ENCODE results near the gene MYH6.
"Not testable (repeated sequence)": the region's sequence is repeated elsewhere in the genome, so short reads cannot be mapped to it uniquely, and the experiment has no call there.

MYH6 gene

GRCh38 chr14:23435543-23436326 lies 27.7 kb upstream of the MYH6 start, which contains the start of gene MYH7:
Gene MYH7, minus strand, starts transcription at chr14:23435660. Its CDS starts 1,928 bp downstream, at chr14:23433732.
- DNase-seq, result no peak

DNA sequence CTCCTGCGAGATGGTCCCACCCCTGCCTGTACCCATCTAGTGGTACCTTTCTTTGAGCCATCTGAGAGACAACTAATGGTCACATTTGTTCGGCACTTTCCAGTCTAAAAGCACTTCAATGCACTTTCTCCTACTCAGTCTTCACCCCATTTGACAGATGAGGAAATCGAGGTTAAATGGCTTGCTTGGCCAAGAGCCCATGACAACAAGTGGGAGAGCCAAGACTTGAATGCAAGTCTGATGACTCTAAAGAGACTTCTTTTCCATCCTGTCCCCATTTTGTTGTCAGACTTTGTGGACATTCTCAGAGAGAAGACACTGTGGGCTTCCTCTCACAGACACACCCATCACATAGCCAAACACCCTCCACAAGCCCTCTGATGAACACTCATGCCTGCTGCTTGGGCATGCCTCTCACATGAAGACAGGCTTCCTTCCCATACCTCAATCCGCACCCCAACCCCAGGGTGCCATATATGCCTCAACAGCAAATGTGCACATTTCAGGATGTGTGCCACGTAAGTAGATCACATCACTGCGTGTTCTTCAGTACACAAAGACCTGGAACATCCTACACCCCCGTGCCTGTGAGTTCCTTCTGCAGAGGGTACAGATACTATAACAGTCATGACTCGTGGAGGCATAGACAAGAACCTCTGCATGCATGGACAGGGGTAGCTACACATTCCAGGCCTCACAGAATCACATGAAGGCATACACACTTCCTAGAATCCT lies 26.6 kb upstream of the MYH6 start:
- no peak for DNase-seq

GRCh38 chr14:23433457-23433856 lies 25.4 kb upstream of the MYH6 start:
- no peak for DNase-seq

DNA sequence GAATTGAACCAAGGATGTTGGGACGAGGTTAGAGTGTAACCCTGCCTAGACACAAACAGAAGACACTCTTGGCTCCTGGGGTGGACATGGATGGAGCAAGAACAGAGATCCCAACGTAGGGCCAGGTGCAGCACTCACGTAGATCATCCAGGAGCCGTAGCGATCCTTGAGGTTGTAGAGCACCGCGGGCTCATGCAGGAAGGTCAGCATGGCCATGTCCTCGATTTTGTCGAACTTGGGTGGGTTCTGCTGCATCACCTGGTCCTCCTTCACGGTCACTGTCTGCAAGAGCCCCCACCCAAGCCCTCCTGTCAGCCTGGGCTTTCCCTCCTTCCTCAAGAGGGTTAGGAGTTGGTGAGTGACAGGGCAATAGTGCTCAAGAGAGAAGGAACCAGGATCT lies 24.9 kb upstream of the MYH6 start:
- no peak for DNase-seq

DNA sequence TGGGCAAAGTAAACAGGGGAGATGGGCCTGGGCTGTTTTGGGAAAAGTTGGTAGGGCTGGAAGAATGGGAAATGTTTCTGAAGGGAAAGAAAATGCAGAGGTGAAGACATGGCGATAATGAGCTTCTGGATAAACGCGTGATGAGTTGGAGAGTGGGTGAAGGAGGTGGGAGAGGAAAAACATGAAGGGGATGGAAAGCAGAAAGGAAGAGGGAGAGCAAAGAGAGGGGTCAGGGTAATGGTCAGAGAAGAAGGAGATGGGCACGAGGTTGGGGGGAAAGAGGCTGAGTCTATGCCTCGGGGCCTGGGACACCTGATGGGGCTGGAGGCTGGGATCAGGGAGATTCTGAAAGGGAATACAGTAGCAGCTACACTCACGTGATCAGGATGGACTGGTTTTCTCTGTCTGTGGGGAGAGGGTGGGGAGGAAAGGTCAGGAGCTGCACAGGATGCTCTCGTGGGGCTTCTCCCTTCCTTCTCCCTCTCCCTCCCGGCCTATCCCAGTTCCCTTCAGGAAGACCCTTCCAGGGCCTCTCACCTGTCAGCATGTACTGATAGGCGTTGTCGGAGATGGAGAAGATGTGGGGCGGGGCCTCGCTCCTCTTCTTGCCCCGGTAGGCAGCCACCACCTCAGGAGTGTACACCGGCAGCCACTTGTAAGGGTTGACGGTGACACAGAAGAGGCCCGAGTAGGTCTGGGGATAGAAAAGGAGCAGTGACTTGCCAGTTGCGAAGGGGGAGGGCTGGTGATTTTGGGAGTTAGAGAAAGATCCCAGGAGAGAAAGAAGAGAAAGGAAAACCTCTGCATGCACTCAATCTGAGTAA lies 24.2 kb upstream of the MYH6 start:
- DNase-seq, result no peak

DNA sequence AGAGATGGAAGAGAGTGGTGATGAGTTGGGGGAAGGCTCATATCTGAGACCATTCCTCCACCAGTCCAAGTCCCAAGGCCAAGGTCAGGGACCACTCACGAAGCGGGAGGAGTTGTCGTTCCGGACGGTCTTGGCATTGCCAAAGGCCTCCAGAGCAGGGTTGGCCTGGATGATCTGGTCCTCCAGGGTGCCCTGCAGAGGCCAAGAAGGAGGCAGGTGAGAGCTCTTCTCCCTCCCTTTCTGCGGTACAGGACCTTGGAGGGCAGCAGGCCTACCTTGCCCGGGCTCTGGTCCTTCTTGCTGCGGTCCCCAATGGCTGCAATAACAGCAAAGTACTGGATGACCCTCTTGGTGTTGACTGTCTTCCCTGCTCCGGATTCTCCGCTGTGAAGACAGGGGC lies 23.4 kb upstream of the MYH6 start:
- DNase-seq, result no peak

DNA sequence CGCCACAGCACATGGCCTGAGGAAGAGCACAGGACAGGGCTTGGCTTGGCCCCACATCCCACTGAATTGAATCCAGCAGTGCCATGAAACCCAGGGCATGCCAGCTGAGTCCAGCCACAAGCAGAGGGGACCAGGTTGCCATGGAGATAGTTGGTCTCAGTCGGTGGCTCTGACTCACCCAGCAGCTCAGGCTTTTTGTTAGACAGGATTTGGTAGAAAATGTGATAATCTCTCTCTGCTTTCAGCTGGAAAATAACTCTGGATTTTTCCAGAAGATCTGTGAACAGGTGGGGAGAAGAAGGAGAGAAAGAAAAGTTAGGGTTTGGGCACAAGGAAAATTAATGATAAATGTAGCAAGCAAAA lies 22.6 kb upstream of the MYH6 start:
- no peak for DNase-seq

DNA sequence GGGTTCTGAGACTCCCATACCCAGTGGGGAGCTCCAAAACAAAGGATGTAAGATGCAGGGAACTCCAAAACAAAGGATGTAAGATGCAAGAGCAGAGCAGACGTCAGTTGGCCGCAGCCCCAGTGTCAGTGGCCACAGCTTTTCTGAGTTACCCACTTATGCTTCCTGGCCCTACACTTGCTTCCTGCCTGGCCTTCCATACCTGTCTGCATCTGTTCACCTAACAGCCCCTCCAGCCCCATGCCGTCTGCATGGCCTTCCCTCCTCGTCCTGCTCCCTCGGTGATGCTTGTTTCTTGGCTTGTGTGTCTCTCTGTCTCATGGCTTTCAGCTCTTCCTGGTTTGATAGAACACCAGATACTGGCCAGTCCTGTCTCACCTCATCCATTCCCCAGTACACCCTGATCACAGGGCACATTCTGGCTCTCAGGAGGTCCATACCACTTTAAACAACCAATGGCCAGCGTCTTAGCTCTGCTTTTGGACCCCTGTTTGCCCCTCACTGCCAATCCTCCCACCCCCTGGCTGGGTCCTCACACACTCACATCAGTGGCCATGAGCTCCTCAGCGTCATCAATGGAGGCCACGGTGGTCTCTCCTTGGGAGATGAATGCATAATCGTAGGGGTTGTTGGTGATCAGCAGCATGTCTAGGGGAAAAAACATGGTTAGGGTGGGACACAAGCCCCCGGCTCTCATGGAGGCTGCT lies 22.1 kb upstream of the MYH6 start:
- no peak for DNase-seq

DNA sequence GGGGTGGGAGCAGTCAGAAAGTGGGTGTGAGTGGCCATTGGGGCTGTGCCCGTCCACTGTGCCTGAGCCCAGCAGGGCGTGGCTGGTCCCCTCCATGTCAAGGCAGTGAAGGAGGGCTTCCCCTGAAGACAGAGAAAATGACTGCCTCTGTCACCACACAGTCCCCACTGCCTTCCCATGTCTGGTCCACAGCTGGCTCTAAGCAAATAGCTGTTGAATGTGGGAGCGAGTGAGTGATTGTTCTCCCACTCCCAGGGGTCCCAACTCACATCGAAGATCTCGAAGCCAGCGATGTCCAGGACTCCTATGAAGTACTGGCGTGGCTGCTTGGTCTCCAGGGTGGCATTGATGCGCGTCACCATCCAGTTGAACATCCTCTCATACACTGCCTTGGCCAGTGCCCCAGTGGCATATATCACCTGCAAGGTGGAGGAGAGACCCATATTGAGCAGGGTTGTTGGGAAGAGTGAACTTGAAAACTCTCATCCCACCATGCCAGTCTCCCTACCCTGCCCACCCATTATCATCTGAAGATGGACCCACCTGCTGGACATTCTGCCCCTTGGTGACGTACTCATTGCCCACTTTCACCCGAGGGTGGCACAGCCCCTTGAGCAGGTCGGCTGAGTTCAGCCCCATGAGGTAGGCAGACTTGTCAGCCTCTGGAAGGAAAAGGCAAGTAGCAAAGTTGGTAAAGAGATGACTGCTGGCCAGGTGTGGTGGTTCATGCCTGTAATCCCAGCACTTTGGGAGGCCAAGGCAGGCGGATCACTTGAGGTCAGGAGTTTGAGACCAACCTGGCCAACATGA lies 20.8 kb upstream of the MYH6 start:
- DNase-seq, result no peak

GRCh38 chr14:23425798-23426197 lies 17.7 kb upstream of the MYH6 start:
- not testable (repeated sequence) for DNase-seq

GRCh38 chr14:23425169-23425568 lies 17.1 kb upstream of the MYH6 start:
- DNase-seq, result no peak

DNA sequence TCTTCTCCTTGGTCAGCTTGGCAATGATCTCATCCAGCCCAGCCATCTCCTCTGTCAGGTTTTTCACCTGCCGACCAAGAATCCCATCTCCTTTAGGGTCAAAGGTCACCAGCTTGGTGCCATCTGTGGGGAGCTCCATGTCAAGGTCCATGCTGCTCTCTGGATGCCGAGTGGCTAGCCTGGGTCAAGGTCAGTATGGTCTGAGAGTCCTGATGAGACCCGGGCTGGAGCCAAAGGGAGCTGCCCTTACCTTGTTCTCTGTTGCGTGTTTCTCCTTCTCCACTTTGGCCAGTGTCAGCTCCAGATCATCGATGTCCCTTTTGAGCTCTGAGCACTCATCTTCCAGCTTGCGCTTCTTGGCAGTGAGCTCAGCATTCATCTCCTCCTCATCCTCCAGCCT lies 15.6 kb upstream of the MYH6 start:
- no peak for DNase-seq

DNA sequence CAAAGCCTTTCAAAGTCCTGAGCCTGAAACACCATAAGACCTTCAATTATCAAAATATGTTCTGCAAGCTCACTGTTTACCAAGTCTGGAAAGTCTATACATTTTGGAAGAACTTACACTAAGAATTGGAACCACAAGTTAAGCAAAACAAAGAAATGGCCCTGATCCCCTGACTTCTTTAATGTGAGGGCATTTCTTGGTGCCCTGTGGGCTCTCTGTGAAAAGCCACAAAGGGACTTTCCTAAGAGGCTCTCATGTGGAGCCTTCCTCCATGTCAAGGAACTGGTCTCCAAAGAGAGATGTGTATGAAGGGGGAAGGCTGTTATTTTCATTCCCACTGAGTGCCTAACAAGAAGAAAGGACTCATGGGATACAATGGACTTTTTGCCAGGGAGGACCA lies 13.5 kb upstream of the MYH6 start:
- no peak for DNase-seq

GRCh38 chr14:23419646-23420045 lies 11.6 kb upstream of the MYH6 start:
- not testable (repeated sequence) for DNase-seq

GRCh38 chr14:23418021-23418420 lies 9.9 kb upstream of the MYH6 start:
- DNase-seq, result no peak

DNA sequence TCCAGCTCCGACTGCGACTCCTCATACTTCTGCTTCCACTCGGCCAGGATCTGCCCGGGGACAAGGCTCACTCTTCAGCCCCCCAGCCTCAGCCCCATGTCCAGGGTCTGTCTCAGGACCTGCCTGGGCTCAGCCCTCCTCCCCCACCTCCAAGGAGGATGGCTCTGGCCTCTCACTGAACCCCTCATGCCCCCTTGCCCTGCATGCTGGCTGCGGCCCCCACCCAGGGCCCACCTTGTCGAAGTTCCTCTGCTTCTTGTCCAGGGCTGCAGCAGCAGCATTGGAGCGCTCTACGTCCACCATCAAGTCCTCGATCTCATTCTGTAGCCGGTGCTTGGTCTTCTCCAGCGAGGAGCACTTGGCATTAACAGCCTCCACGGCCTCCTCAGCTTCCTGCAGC lies 9.2 kb upstream of the MYH6 start:
- DNase-seq, result not testable (repeated sequence)

DNA sequence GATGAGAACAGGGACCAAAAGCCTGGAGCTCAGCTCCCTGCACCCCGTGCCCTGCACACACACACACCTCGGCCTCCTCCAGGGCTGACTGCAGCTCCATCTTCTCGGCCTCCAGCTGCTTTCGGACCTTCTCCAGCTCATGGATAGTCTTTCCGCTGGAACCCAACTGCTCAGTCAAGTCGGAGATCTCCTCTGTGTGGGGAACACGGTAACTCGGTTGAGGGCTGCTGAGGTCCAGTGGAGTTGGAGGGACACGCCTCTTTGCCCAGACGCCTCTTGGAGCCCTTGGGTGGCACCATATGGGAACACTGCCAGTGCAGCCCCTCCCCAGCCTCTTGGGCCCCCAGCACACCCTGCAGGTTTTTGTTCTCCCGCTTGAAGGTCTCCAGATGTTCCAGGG lies 8.7 kb upstream of the MYH6 start:
- no peak for DNase-seq

- DNase-seq, result no peak
Observed at GRCh38 chr14:23415821-23416778, 8.0 kb upstream of the MYH6 start.

GRCh38 chr14:23414906-23415820 lies 7.1 kb upstream of the MYH6 start:
- DNase-seq, result no peak

- DNase-seq, result no peak
Observed at GRCh38 chr14:23414254-23414653, 6.2 kb upstream of the MYH6 start.

Data from NCI-H748 treated with DMSO at 0.1 percent for 48 hours (cell line).